Hepatocyte (in vitro differentiated cells): ENCODE measurements around the gene CUL7. TPM values are rescaled to one million over a fixed set of nuclear protein-coding genes. Genes with fewer than 3 reads are reported as not detected.
"Not testable (repeated sequence)": the region's sequence is repeated elsewhere in the genome, so short reads cannot be mapped to it uniquely, and the experiment has no call there.

Experiments
- DNase-seq: peaks from one replicate; pipeline ENCODE4 v3.0.0-alpha.2; 2016; ENCODE audit warnings: low spot score
- H2AFZ ChIP-seq: fragments of 200-600 bp; sonication (generic); 2 replicates; pipeline ENCODE4 v1.6.0; 2016; ENCODE audit warnings: antibody characterized with exemption, mild to moderate bottlenecking
- H3K27ac ChIP-seq: fragments of 200-600 bp; sonication (generic); 2 replicates; pipeline ENCODE4 v1.5.1; 2016; ENCODE audit warnings: mild to moderate bottlenecking
- H3K27me3 ChIP-seq: fragments of 200-600 bp; sonication (generic); 2 replicates; pipeline ENCODE4 v1.6.1; 2016
- H3K36me3 ChIP-seq: fragments of 200-600 bp; sonication (generic); replicated peaks from 2 replicates; pipeline ENCODE4 v1.5.1; 2016; ENCODE audit warnings: low read depth; ENCODE audit not compliant: insufficient read depth
- H3K4me1 ChIP-seq: fragments of 200-600 bp; sonication (generic); 2 replicates; pipeline ENCODE4 v1.5.1; 2016; ENCODE audit warnings: mild to moderate bottlenecking, moderate library complexity; ENCODE audit not compliant: insufficient read depth
- H3K4me2 ChIP-seq: fragments of 200-600 bp; sonication (generic); 2 replicates; pipeline ENCODE4 v1.6.0; 2016
- H3K4me3 ChIP-seq: fragments of 200-600 bp; sonication (generic); 2 replicates; pipeline ENCODE4 v1.5.1; 2016; ENCODE audit warnings: mild to moderate bottlenecking
- H3K79me2 ChIP-seq: fragments of 200-600 bp; sonication (generic); 2 replicates; pipeline ENCODE4 v1.6.0; 2017; ENCODE audit warnings: mild to moderate bottlenecking
- H3K9me2 ChIP-seq: fragments of 200-600 bp; sonication (generic); replicated peaks from 2 replicates; pipeline ENCODE4 v1.6.0; 2017; ENCODE audit warnings: mild to moderate bottlenecking; ENCODE audit not compliant: insufficient read depth
- H3K9me3 ChIP-seq: fragments of 200-600 bp; sonication (generic); 2 replicates; pipeline ENCODE4 v1.5.1; 2016; ENCODE audit warnings: low read depth, mild to moderate bottlenecking
- H4K20me1 ChIP-seq: fragments of 200-600 bp; sonication (generic); 2 replicates; pipeline ENCODE4 v1.6.0; 2016; ENCODE audit warnings: mild to moderate bottlenecking; ENCODE audit not compliant: insufficient read depth, poor library complexity, severe bottlenecking
- CTCF ChIP-seq: fragments of 200-600 bp; sonication (generic); IDR thresholded peaks from 2 replicates; pipeline ENCODE4 v1.5.1; 2016; ENCODE audit warnings: antibody characterized with exemption, mild to moderate bottlenecking; ENCODE audit not compliant: poor library complexity
- EZH2 ChIP-seq: fragments of 200-600 bp; sonication (generic); IDR thresholded peaks from 2 replicates; pipeline ENCODE4 v1.6.1; 2016; ENCODE audit warnings: antibody characterized with exemption, mild to moderate bottlenecking, borderline replicate concordance
- EZH2phosphoT487 ChIP-seq: fragments of 200-600 bp; sonication (generic); IDR thresholded peaks from one replicate; pipeline ENCODE4 v1.6.1; 2018; ENCODE audit warnings: antibody characterized with exemption, mild to moderate bottlenecking, low read depth, moderate library complexity; ENCODE audit not compliant: unreplicated experiment, severe bottlenecking
- WGBS: methylation state at CpG from one replicate; pipeline ENCODE4 v1.1.6; 2016; ENCODE audit warnings: low lambda C conversion rate; ENCODE audit errors: missing lambda C conversion rate; 5-methylcytosine and 5-hydroxymethylcytosine counted together
- polyA plus RNA-seq: library from polyadenylated mRNA; unstranded; fragments of >200 nt; fragmentation: Nextera tagmentation; extraction: Ambion mirVana; gene quantifications from 2 replicates; pipeline ENCODE4 v1.2.1, GENCODE V29; 2016
- total RNA-seq: library from RNA; depleted of rRNA; stranded (reverse); fragments of >200 nt; gene quantifications from 2 replicates; pipeline ENCODE4 v1.2.3, GENCODE V29; 2014

CUL7 gene
- total and polyA plus RNA-seq, 2 experiments from 2014 or later = 46.4 to 58.2 TPM

GRCh38 chr6:43043310-43043709 is 10.3 kb downstream of the CUL7 start:
- Histone ChIP-seq H3K9me3 (no peaks in the 10 kb centered on the region), H3K4me1 (no peaks in the 10 kb centered on the region), H2AFZ (no peak overlapping the region), H3K9me2 (no peaks in the 10 kb centered on the region), H3K36me3 (no peaks in the 10 kb centered on the region), H3K4me2 (no peak overlapping the region), H3K79me2 (no peaks in the 10 kb centered on the region), H3K27me3 (no peaks in the 10 kb centered on the region), H4K20me1 (no peaks in the 10 kb centered on the region), H3K4me3 (no peak overlapping the region), H3K27ac (no peak overlapping the region)
- no peak for TF ChIP-seq EZH2
- no peak for TF ChIP-seq EZH2phosphoT487
- TF ChIP-seq CTCF = no peak
- no peak for DNase-seq
- WGBS = 96% methylated on average over 9 of the region's 9 CpGs

- H3K4me1 ChIP-seq, DNase-seq, H3K36me3 ChIP-seq, H2AFZ ChIP-seq, H3K9me3 ChIP-seq, H4K20me1 ChIP-seq, H3K4me2 ChIP-seq, H3K9me2 ChIP-seq, H3K79me2 ChIP-seq, H3K27ac ChIP-seq, H3K27me3 ChIP-seq, H3K4me3 ChIP-seq: not testable (repeated sequence)
- WGBS = 95% methylated on average over 6 of the region's 8 CpGs
Measured at GRCh38 chr6:43041475-43041874, 12.2 kb downstream of the CUL7 start.

GRCh38 chr6:43040542-43041257 is 13.0 kb downstream of the CUL7 start:
- Histone ChIP-seq H3K9me3 (no peaks in the 10 kb centered on the region), H3K9me2 (no peaks in the 10 kb centered on the region), H3K27ac (no peak overlapping the region), H4K20me1 (no peaks in the 10 kb centered on the region), H3K4me1 (no peaks in the 10 kb centered on the region), H3K4me2 (no peak overlapping the region), H2AFZ (no peak overlapping the region), H3K4me3 (no peak overlapping the region), H3K27me3 (no peaks in the 10 kb centered on the region), H3K36me3 (no peaks in the 10 kb centered on the region), H3K79me2 (no peaks in the 10 kb centered on the region)
- TF ChIP-seq EZH2 (no peak), CTCF (no peak), EZH2phosphoT487 (no peak)
- DNase-seq = no peak
- WGBS = 98% methylated on average over 18 of the region's 18 CpGs

GRCh38 chr6:43038727-43039126 is 14.9 kb downstream of the CUL7 start:
- no peaks in the 10 kb centered on the region for H3K9me2 ChIP-seq
- H2AFZ ChIP-seq = no peak overlapping the region
- no peaks in the 10 kb centered on the region for H3K79me2 ChIP-seq
- no peaks in the 10 kb centered on the region for H3K27me3 ChIP-seq
- no peak overlapping the region for H3K4me3 ChIP-seq
- H3K36me3 ChIP-seq = no peaks in the 10 kb centered on the region
- H3K9me3 ChIP-seq = no peaks in the 10 kb centered on the region
- TF ChIP-seq EZH2phosphoT487 (no peak), EZH2 (no peak), CTCF (no peak)
- H4K20me1 ChIP-seq = no peaks in the 10 kb centered on the region
- no peak overlapping the region for H3K27ac ChIP-seq
- H3K4me2 ChIP-seq = no peak overlapping the region
- WGBS = 92% methylated on average over 9 of the region's 9 CpGs
- DNase-seq = no peak
- H3K4me1 ChIP-seq = no peaks in the 10 kb centered on the region
